GM21390 (cell line): ENCODE data around the gene BHMT.
A peak's percentile ranks its signal among the peaks of the same experiment; 100 is the strongest.
"Not testable (repeated sequence)": the region's sequence is repeated elsewhere in the genome, so short reads cannot be mapped to it uniquely, and the experiment has no call there.

Experiments
- ATAC-seq: cut with Tn5 transposase; IDR thresholded peaks from one replicate; pipeline ENCODE4 v1.9.1; 2021; ENCODE audit not compliant: unreplicated experiment

The BHMT gene

GRCh38 chr5:79109527-79110492 is 1.8 kb upstream of the BHMT start:
- ATAC-seq, result no peak

DNA sequence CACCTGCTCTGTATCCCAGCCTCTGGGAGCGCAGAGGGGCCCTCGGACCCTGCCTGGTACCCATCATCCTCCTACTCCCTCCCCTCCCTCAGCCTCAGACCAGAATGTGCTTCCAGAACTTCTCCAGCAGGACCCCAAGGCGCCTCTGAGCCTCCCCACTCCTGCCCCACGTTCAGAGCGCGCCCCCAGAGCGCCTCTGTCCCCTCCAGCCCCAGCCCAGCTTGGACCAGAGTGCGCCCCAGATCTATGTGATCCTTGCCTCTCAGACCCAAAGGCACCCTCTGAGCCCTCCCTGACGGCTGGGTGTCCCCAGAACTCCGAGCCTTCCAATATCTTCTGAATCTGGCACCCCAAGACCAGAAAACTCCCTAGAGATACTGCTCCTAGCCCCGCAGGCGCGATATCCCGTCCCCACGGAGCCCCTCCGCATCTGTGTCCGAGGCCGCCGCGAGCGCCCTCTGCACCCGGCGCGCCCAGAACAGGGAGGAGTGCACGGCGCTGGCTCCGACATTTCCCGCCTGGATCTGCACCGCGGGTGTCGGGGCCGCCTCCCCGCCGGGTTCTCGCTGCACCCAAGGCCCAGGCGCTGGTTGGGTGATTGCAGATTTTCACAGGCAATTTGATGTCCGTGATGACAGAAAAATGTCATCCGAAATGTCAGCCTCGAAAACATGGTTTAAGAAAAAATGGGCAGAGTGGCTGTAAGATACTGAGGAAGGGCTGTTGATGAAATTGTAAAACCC is 522 bp downstream of the BHMT start:
- no peak for ATAC-seq

GRCh38 chr5:79112703-79113058 is 1.1 kb downstream of the BHMT start:
- no peak for ATAC-seq

DNA sequence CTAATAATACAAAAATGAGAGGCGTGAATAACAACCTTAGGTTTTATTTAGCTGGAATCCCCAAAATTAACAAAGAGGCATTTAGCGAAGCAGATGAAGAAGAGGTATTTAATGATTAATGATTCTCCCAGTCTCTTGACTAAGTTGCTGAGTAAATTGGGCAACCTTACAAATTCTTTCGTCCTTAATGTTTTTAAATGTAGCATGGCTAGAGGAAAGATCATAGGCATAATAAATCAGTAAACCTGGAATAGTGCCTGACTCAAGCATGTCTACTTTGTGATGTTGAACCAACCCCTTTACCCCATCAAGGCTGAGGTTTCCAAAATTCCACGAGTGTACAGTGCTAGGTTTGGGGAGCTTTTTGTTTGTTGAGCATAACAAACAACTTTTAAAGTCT is 7.9 kb downstream of the BHMT start:
- ATAC-seq, result no peak

DNA sequence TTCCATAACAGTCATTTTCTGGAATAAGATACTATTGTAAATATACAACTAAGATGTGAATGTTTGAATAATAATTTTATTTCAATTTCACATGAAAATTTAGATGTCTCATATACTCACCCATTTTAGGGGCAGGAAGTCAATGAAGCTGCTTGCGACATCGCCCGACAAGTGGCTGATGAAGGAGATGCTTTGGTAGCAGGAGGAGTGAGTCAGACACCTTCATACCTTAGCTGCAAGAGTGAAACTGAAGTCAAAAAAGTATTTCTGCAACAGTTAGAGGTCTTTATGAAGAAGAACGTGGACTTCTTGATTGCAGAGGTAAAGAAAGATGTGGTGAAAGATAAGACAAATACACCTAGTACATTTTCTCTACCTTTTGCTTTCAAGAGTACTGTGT is 8.6 kb downstream of the BHMT start:
- ATAC-seq, result no peak

DNA sequence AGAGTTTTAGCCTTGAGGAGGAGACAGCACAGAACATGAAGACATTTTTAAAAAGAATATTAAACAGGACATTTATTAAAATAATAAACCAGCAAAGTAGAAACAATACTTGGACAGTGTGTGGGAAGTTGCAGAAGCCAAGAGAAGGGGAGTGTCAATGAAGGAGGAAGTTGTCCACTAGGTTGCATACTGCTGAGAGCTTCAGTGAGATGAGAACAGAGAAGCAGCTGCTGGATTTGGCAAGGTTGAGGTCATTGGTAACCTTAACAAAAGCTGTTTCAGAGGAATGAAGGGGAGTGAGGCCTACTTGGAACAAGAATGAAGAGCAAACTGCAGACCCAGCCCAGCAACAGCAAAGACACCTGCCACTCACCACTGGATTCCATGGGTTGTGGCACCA is 11.4 kb downstream of the BHMT start:
- ATAC-seq, result no peak

- ATAC-seq, result no peak
These were observed 13.0 kb downstream of the BHMT start for GRCh38 chr5:79124607-79125006.

GRCh38 chr5:79130781-79131180 is 19.2 kb downstream of the BHMT start:
- no peak for ATAC-seq

DNA sequence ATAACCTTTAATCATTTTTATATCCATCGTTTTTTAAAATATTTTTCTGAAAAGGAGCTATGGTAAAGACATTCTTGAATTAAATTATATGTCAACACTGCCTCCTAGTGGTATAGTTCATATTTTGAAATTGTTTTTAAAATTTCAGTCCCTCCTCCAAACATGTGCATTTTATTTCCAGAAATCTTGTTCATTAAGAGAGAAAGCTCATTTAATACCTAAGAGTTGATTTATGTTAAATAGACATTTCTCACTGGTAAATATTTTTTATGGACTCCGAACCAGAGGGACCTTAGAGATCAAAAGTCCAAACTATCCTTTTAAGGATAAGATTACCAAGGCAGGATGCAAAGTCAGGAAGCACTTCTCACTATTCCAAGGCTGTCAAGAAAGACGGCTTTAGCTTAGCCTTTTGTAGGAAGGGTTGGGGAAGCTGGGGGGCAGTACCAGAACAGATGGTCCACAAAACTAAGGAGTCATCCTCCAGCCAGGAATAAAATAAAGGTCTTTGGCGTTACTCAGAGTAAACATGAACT is 21.6 kb downstream of the BHMT start:
- no peak for ATAC-seq

GRCh38 chr5:79133657-79134451 is 22.2 kb downstream of the BHMT start:
- ATAC-seq, result no peak

- peak; percentile 54 for ATAC-seq
These were observed 24.4 kb downstream of the BHMT start for GRCh38 chr5:79135790-79136553.

GRCh38 chr5:79136618-79137017 is 25.0 kb downstream of the BHMT start:
- ATAC-seq, result no peak

DNA sequence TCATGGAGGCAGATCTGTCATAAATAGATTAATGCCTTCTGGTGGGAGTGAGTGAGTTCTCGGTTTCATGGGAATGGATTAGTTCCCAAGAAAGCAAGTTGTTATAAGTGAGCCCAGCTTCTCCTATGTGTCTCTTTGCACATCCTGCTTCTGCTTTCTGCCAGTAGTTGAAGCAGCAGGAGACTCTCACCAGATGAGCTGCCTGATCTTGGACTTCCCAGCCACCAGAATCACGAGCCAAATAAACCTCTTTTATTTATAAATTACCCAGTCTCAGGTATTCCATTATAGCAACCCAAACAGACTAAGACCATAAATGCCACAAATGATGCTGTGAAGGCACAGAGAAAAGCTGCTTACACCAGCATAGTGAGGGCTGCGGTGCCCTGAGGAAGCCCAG is 28.9 kb downstream of the BHMT start:
- ATAC-seq, result no peak

- no peak for ATAC-seq
These were observed 32.2 kb downstream of the BHMT start for GRCh38 chr5:79143684-79144379.

DNA sequence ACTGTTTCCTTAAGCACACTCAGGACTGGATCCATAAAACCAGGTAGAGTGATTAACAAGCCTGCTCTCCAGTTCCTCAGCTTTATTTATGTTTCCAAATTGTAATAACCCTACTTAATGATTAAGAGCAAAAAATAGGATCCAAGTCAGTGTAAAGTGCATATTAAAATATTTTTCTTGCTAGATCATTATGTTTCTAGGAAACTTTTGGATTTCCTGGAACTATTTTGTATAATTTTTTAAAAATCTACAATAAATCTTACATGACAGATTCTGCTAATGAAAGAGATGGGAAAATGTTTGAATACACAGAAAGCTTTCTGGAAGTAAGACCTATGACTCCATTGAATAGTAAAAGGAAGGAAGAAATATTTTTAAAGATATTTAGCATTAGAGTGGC is 35.5 kb downstream of the BHMT start:
- ATAC-seq, result no peak

GRCh38 chr5:79149433-79149832 is 37.8 kb downstream of the BHMT start:
- ATAC-seq, result no peak

GRCh38 chr5:79151942-79152671 is 40.5 kb downstream of the BHMT start:
- ATAC-seq, result no peak

DNA sequence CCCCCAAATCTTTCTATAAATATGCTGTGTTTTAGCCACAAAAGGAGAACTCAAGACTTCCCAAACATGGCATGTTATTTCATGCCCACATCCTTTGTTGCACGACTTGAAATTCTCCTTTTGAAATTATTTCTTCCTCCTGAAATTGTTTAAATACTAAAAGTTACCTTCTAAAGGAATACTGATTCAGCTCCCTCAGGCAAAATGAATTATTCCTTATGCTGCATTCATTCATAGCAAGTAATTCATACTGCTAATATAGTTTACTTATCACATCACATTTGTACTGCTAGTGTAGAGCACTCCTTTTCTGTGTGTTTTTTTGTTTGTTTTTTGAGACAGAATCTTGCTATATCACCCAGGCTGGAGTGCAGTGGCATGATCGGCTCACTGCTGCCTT is 45.7 kb downstream of the BHMT start:
- no peak for ATAC-seq

DNA sequence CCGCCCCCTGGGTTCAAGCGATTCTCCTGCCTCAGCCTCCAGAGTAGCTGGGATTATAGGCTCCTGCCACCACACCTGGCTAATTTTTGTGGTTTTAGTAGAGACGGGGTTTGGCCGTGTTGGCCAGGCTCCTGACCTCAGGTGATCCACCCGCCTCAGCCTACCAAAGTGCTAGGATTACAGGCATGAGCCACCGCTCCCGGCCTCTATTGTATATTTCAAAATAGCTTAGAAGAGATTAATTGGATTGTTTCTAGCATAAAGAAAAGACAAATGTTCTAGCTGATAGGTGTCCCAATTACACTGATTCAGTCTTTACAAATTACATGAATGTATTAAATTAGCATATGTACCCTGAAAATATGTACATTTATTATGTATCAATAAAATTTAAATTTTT is 50.0 kb downstream of the BHMT start:
- not testable (repeated sequence) for ATAC-seq
